ENCODE results near the gene RBFOX2.

RBFOX2 gene

DNA sequence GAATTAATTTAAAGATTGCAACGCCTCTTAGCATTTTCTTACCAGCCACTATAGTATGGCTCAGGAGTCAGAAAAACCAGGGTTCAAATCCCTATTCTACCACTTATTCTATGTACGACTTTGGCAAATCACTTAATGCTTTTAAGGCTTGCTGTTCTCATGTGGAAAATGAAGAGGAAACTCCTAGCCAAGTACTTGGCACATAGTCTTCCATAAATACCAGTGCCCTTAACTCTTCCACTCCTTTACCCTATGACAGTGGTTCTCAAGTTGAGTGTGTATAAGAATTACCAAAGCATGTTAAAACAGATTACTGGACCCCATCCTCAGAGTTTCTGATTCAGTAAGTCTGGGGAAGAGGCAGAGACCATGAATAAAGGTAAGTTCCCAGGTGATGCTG lies 107.6 kb downstream of the RBFOX2 start:
- TF ChIP-seq FOXP2 (optimal IDR thresholded peaks at IDR 0.05; ENCODE audit: borderline replicate concordance, extremely low read depth, extremely low read length, insufficient read depth) (no peak), TAF1 (IDR thresholded peaks at IDR 0.05; ENCODE audit: borderline replicate concordance, insufficient read depth, low read length) (no peak), POLR2AphosphoS5 (IDR thresholded peaks at IDR 0.05; ENCODE audit: low read depth, low read length) (no peak), SIN3A (IDR thresholded peaks at IDR 0.05; ENCODE audit: borderline replicate concordance, insufficient read depth, low read length) (no peak)
- TF ChIP-seq, protein P1, sequence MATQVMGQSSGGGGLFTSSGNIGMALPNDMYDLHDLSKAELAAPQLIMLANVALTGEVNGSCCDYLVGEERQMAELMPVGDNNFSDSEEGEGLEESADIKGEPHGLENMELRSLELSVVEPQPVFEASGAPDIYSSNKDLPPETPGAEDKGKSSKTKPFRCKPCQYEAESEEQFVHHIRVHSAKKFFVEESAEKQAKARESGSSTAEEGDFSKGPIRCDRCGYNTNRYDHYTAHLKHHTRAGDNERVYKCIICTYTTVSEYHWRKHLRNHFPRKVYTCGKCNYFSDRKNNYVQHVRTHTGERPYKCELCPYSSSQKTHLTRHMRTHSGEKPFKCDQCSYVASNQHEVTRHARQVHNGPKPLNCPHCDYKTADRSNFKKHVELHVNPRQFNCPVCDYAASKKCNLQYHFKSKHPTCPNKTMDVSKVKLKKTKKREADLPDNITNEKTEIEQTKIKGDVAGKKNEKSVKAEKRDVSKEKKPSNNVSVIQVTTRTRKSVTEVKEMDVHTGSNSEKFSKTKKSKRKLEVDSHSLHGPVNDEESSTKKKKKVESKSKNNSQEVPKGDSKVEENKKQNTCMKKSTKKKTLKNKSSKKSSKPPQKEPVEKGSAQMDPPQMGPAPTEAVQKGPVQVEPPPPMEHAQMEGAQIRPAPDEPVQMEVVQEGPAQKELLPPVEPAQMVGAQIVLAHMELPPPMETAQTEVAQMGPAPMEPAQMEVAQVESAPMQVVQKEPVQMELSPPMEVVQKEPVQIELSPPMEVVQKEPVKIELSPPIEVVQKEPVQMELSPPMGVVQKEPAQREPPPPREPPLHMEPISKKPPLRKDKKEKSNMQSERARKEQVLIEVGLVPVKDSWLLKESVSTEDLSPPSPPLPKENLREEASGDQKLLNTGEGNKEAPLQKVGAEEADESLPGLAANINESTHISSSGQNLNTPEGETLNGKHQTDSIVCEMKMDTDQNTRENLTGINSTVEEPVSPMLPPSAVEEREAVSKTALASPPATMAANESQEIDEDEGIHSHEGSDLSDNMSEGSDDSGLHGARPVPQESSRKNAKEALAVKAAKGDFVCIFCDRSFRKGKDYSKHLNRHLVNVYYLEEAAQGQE (IDR thresholded peaks at IDR 0.05; ENCODE audit: insufficient read depth in 1 of 2, low read depth in 2 of 2, low read length in 2 of 2): no peak

DNA sequence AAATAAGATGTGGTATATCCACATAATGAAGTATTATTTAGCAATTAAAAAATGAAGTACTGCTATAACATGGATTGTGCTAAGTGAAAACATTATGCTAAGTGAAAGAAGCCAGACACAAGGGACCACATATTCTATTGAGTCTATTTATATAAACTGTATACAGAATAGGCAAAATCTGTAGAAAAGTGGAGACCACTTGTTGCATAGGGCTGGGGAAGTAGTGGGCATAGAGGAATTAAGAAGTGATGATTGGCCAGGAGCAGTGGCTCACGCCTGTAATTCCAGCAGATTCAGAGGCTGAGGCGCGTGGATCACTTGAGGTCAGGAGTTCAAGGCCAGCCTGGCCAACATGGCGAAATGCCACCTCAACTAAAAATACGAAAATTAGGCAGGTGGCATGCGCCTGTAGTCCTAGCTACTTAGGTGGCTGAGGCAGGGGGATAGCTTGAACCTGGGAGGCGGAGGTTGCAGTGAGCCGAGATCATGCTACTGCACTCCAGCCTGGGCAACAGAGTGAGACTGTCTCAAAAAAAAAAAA lies 109.6 kb downstream of the RBFOX2 start:
- TF ChIP-seq, protein P1 (IDR thresholded peaks at IDR 0.05; ENCODE audit: insufficient read depth in 1 of 2, low read depth in 2 of 2, low read length in 2 of 2): no peak
- TF ChIP-seq POLR2AphosphoS5 (IDR thresholded peaks at IDR 0.05; ENCODE audit: low read depth, low read length): no peak
- no peak for TF ChIP-seq TAF1 (IDR thresholded peaks at IDR 0.05; ENCODE audit: borderline replicate concordance, insufficient read depth, low read length)
- no peak for TF ChIP-seq SIN3A (IDR thresholded peaks at IDR 0.05; ENCODE audit: borderline replicate concordance, insufficient read depth, low read length)
- no peak for TF ChIP-seq FOXP2 (optimal IDR thresholded peaks at IDR 0.05; ENCODE audit: borderline replicate concordance, extremely low read depth, extremely low read length, insufficient read depth)

- no peak for TF ChIP-seq FOXP2 (optimal IDR thresholded peaks at IDR 0.05; ENCODE audit: borderline replicate concordance, extremely low read depth, extremely low read length, insufficient read depth)
- no peak for TF ChIP-seq TAF1 (IDR thresholded peaks at IDR 0.05; ENCODE audit: borderline replicate concordance, insufficient read depth, low read length)
- TF ChIP-seq, protein P1 (IDR thresholded peaks at IDR 0.05; ENCODE audit: insufficient read depth in 1 of 2, low read depth in 2 of 2, low read length in 2 of 2): no peak
- no peak for TF ChIP-seq POLR2AphosphoS5 (IDR thresholded peaks at IDR 0.05; ENCODE audit: low read depth, low read length)
- TF ChIP-seq SIN3A (IDR thresholded peaks at IDR 0.05; ENCODE audit: borderline replicate concordance, insufficient read depth, low read length): no peak
Observed at GRCh38 chr22:35918456-35918855, 110.2 kb downstream of the RBFOX2 start.

GRCh38 chr22:35917651-35918050 lies 111.0 kb downstream of the RBFOX2 start:
- no peak for TF ChIP-seq SIN3A (IDR thresholded peaks at IDR 0.05; ENCODE audit: borderline replicate concordance, insufficient read depth, low read length)
- no peak for TF ChIP-seq POLR2AphosphoS5 (IDR thresholded peaks at IDR 0.05; ENCODE audit: low read depth, low read length)
- TF ChIP-seq TAF1 (IDR thresholded peaks at IDR 0.05; ENCODE audit: borderline replicate concordance, insufficient read depth, low read length): no peak
- no peak for TF ChIP-seq FOXP2 (optimal IDR thresholded peaks at IDR 0.05; ENCODE audit: borderline replicate concordance, extremely low read depth, extremely low read length, insufficient read depth)
- TF ChIP-seq, protein P1 (IDR thresholded peaks at IDR 0.05; ENCODE audit: insufficient read depth in 1 of 2, low read depth in 2 of 2, low read length in 2 of 2): no peak
